Retinal pigment epithelial cell (primary cell): Measurements from ENCODE around the gene TXNL4A.

Experiments
- DNase-seq: peaks from one replicate; pipeline ENCODE4 v3.0.0-alpha.2; 2010; ENCODE audit warnings: low read depth
- H3K4me3 ChIP-seq: 2 replicates; pipeline ENCODE4 v1.5.1; 2011; ENCODE audit warnings: mild to moderate bottlenecking, low read length, control low read depth, moderate library complexity
- TF ChIP-seq, protein P1 (sequence below): conservative IDR thresholded peaks from 2 replicates; pipeline ENCODE4 v1.5.1; 2011; ENCODE audit warnings: low read depth, low read length, control low read depth, inconsistent platforms

TXNL4A gene

DNA sequence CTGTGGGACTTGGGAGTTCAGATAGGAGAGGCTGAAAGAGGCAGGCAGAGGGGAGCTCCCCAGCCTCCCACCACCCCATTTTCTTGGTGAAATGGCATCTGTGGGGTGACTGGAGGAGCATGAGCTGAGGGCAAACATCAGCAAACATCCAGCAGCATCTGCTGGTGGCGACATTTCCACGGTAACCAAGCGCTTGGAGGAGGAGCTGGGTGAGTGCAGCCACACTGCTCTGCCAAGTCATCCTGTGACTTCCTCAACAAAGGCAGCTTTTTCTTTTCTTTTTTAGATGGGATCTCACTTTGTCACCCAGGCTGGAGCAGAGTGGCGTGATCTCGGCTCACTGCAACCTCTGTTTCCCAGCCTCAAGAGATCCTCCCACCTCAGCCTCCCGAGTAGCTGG is 5.6 kb downstream of the TXNL4A start:
- H3K4me3 ChIP-seq, result no peak overlapping the region
- TF ChIP-seq, protein P1, sequence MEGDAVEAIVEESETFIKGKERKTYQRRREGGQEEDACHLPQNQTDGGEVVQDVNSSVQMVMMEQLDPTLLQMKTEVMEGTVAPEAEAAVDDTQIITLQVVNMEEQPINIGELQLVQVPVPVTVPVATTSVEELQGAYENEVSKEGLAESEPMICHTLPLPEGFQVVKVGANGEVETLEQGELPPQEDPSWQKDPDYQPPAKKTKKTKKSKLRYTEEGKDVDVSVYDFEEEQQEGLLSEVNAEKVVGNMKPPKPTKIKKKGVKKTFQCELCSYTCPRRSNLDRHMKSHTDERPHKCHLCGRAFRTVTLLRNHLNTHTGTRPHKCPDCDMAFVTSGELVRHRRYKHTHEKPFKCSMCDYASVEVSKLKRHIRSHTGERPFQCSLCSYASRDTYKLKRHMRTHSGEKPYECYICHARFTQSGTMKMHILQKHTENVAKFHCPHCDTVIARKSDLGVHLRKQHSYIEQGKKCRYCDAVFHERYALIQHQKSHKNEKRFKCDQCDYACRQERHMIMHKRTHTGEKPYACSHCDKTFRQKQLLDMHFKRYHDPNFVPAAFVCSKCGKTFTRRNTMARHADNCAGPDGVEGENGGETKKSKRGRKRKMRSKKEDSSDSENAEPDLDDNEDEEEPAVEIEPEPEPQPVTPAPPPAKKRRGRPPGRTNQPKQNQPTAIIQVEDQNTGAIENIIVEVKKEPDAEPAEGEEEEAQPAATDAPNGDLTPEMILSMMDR, result no peak
- DNase-seq, result no peak

- TF ChIP-seq, protein P1, result no peak
- no peak overlapping the region for H3K4me3 ChIP-seq
- no peak for DNase-seq
Observed at GRCh38 chr18:79980585-79980984, 7.8 kb downstream of the TXNL4A start.

GRCh38 chr18:79979843-79980242 is 8.5 kb downstream of the TXNL4A start:
- TF ChIP-seq, protein P1, result no peak
- no peak for DNase-seq
- H3K4me3 ChIP-seq, result no peak overlapping the region

DNA sequence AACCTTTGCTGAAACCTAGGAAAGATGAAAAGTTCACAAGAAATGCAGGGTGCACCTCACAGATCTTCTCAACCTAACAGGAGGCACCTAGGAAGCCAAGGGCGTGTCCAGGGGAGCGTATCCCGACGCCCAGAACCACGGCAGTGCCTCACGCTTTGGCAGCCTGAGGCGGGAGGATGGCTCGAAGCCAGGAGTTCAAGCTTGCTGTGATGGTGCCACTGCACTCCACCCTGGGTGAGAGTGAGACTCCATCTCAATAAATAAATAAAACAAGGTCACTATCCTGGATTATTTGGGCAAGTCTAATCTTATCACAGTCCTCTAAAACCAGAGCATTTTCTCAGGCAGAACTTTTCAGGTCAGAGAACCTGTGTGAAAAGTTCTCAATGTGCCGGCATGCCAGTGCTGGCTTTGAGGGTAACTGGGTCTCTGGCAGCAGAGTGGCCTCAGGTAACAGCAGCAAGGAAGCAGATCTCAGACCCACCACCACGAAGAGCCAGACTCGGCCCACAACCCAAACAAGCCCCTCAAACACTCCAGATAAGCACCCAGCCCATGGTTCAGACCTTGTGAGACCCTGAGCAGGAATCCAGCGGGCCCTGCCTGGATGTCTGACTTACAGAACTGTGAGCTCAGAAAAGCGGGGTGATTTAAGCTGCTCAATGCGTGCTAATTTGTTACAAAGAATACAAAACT is 12.2 kb downstream of the TXNL4A start:
- no peak for DNase-seq
- no peak overlapping the region for H3K4me3 ChIP-seq
- TF ChIP-seq, protein P1, result no peak

DNA sequence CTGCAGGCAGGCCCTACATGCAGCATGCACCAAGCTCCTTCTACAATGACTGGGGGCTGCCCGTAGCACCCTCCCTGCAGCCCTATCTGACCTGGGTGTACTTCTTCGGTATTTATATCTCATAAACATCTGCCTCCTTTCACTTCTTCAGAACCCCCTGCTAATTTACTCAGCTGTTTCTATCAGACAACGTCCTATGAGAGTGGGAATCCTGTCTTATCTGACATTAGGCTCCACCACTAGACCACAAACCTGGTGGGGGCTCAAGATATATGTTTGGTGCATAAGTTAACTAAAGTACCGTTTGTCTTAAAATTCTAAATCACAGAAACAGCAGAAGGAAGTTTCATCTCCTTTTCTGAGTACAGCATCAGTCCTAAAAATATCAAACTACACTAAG is 13.3 kb downstream of the TXNL4A start:
- H3K4me3 ChIP-seq, result no peak overlapping the region
- no peak for DNase-seq
- TF ChIP-seq, protein P1, result no peak

GRCh38 chr18:79974025-79974654 is 14.2 kb downstream of the TXNL4A start:
- TF ChIP-seq, protein P1, result no peak
- no peak overlapping the region for H3K4me3 ChIP-seq
- DNase-seq, result no peak

- no peak for DNase-seq
- H3K4me3 ChIP-seq, result no peak overlapping the region
- TF ChIP-seq, protein P1, result no peak
Observed at GRCh38 chr18:79973517-79973916, 14.8 kb downstream of the TXNL4A start.
